GM12891 (cell line): Measurements from ENCODE around the gene FAM81B.

Experiments
- POLR2A ChIP-seq: IDR thresholded peaks from 2 replicates; pipeline ENCODE4 v1.6.1; 2011; ENCODE audit warnings: low read depth, low read length, control low read depth
- SPI1 ChIP-seq: IDR thresholded peaks from 2 replicates; pipeline ENCODE4 v1.6.1; 2011; ENCODE audit warnings: low read depth, low read length, control low read depth

DNA sequence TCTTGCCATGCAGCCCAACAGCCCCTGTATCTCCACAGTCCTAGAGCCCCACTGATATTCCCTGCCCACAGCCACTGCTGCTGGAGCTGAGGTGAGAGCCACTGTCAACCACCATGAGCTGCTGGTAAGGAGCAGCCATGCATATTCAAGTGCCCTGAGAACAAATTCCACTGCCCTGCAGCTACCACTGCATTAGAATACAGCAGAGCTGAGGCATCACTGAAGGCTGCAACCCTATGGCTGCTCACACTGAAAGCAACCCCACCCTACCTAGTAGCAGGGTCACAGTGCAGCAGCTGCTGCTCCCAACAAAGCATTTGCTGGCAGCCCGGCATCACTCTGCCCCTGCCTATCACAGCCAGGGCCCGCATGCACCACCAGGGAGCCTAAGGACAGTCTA, 95.0 kb downstream of the FAM81B start:
- TF ChIP-seq POLR2A (no peak), SPI1 (no peak)
